ENCODE data around the gene GOLGA7B.

GRCh38 chr10:97863808-97864207 is 14.2 kb downstream of the GOLGA7B start:
- TF ChIP-seq POLR2AphosphoS5 (IDR thresholded peaks at IDR 0.05; ENCODE audit: low read depth, low read length) (no peak), CTCF (IDR thresholded peaks at IDR 0.05) (no peak), ZBTB33 (IDR thresholded peaks at IDR 0.05; ENCODE audit: borderline replicate concordance, low read depth) (no peak), MAX (IDR thresholded peaks at IDR 0.05; ENCODE audit: low read depth) (no peak), TCF12 (IDR thresholded peaks at IDR 0.05) (no peak)

Data from SK-N-SH (cell line).